ENCODE results near the gene EPN2.
A peak's percentile ranks its signal among the peaks of the same experiment; 100 is the strongest.
"Not testable (repeated sequence)": the region's sequence is repeated elsewhere in the genome, so short reads cannot be mapped to it uniquely, and the experiment has no call there.

The EPN2 gene

DNA sequence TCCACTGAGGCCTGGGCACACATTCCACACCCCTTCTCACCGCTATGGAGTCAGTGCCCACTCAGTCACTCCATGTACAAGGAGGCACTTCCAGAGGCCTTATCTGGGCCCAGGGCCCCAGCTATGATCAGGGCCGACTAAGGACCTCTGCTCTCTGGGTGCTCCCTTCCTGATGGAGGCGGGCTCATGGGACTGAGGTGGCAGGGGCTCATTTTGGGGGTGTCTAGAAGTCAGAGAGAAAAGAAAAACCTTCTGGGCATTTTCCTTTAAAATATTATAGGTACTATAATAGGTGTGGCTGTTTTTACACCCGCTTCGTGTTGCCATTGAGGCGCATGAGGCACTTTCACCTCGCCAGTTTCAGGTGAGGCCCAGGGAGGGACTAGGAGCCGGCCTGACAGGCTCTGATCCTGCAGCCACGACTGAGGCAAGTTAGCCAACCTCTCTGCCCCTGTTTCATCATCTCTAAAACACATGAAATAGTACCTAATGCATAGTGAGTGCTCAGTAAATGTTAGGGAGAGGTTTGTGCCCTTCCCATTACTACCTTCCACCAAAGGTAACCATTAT lies 111.0 kb downstream of the EPN2 start:
- DNase-seq = no peak

DNA sequence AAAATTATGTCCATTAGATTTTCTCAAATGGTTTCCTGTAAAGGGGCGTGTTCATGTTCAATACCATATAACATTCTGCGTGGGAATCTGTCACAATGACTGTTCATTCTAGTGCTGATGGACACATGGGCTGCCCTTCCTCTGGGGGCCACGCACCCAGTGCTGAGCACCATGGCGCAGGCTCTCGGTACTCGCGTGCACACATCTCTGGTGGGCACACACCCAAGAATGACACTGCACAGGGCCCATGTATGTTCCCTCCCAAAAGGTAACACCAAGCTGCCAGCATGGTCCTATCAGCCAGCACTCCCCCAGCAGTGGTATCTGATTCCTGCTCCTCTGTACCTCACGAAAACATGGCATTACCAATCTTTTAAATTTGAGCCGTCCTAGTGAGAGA lies 111.6 kb downstream of the EPN2 start:
- no peak for DNase-seq

DNA sequence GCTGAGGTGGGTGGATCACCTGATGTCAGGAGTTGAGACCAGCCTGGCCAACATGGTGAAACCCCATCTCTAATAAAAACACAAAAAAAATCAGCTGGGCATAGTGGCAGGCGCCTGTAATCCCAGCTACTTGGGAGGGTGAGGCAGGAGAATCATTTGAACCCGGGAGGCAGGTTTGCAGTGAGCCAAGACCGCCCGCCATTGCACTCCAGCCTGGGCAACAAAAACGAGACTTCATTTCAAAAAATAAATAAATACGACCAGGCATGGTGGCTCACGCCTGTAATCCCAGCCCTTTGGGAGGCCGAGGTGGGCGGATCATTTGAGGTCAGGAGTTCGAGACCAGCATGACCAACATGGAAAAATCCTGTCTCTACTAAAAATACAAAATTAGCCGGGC lies 116.2 kb downstream of the EPN2 start:
- DNase-seq = not testable (repeated sequence)

DNA sequence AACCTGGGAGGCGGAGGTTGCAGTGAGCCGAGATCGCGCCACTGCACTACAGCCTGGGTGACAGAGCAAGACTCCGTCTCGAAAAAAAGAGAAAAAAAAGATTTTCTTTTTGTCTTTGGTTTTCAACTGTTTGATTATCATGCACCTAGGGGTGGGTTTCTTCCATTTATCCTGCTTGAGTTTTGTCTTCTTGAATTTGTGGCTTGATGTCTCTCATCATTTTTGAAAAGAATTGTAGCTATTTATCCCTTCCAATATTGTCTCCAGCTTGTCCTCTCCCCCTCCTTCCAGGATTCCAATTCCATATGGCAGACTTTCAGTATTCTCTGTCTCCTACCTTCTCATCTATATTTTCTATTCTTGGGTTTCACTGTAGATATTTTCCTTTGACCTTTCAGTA lies 117.6 kb downstream of the EPN2 start:
- no peak for DNase-seq

DNA sequence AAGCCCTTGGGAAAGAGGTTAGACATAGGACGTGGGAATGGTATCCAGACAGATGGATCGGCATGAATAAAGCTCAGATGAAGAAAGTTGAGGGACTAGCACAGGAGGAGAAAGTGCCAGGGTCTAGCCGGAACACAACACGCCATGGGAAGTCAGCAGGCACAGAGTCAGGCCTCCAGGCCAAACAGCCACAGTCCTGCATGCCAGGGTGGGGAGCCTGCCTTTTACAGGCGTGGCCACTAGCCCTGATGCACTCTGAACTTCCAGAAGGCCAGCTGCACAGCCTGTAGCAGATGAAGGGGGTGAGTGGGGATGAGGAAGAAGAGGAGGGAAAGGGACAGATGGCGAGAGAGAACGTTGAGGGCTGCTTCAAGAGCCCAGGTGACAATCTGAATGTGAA lies 120.2 kb downstream of the EPN2 start:
- DNase-seq = no peak

DNA sequence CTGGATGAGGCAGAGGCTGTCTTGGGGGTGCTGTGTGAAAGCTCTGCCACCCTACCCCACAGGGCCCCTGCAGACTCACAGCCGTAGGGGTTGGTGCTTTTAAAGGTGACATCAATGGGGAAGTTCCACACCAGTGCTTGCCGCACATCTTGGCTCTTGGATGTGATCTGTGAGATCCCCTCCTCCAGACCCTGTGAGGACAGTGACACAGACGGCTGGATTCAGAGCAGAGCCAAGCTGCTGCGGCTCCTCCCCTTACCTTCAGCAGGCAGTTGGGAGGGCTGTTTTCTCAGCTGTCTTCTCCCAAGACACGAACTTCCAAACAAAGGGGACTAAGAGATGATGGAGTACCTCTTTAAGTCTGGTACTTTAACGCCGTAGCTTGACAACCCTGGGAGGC lies 120.6 kb downstream of the EPN2 start:
- no peak for DNase-seq

DNA sequence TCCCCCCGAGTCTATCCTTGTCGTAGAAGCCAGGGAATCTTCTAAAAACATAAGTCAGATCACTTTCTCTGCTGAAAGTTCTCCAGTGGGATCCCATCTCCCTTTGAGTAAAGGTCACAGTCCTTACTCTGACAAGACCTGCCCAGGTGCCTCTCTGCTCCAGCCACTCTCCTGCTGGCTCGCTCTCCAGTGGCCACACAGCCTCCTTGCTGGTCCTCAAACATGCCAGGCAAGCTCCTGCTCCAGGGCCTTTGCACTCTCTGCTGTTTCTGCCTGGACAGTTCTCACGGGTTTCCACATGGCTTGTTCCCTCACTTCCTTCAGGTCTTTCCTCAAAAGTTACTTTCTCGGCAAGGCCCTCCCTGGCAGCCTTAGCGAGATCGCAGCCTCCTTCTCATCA lies 122.0 kb downstream of the EPN2 start:
- DNase-seq = no peak

DNA sequence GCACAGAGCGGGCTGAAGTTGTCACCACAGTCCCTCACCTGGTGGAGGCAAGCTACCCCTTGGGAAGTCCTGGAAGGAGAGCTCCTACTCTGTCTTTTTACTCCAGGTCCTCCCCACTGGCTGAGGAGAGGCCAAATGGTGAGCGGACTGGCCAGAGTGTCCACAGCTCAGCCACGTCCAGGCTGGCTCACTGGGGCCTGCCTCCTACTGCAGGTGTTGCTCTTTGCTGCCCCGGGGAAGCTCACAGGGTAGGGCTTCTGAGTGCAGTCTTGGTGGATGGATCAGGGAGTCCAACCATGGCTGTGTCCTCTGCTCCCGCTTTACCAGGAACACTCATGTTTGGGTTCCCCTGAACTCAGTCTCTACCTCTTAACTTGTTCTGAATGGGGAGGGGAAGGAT lies 122.7 kb downstream of the EPN2 start:
- no peak for DNase-seq

DNA sequence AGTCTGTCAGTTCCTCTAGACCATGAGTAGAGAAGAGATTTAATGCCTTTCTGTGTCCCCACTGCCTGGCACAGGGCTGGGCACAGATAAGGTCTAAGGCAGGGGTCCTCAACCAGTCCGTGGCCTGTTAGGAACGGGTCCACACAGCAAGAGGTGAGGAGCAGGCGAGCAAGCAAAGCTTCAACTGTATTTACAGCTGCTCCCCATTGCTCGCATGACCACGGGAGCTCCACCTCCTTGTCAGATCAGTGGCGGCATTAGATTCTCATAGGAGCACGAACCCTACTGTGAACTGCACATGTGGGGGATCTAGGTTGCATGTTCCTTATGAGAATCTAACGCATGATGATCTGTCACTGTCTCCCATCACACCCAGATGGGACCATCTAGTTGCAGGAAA lies 123.6 kb downstream of the EPN2 start:
- no peak for DNase-seq

DNA sequence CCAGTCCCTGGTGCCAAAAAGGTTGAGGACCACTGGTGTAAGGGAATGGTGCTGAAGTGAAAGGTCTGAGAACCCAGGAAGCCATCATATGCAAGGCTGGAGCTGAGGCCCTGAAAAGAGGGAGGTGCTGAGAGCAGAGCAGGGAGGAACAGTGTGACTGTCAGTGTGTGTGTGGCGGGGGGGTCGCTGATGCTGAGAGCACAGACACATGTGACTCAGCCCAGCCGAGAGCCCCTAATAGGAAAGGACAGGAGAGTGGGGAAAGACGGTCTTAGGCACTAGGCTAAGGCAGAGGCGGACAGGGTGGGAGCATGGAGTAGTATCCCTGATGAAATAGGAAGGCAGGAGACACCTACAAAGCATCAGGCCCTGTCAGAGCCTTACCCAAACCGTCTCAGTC lies 124.2 kb downstream of the EPN2 start:
- no peak for DNase-seq

DNA sequence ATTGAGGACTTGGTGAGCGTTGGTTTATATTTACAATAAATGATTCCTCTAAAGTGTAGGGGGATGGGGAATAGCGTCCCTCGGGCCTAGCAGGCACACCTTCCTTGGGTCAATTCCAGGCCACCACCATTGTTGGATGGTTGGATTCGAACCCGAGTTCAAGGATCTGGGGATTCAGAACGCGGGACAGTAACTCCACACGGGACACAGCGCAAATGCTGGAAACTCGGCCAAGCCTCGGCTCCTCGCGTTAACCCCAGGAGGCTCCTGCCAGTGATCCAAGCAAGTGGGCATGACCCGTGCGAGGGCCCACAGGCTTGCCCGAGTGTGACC lies 124.7 kb downstream of the EPN2 start:
- no peak for DNase-seq

DNA sequence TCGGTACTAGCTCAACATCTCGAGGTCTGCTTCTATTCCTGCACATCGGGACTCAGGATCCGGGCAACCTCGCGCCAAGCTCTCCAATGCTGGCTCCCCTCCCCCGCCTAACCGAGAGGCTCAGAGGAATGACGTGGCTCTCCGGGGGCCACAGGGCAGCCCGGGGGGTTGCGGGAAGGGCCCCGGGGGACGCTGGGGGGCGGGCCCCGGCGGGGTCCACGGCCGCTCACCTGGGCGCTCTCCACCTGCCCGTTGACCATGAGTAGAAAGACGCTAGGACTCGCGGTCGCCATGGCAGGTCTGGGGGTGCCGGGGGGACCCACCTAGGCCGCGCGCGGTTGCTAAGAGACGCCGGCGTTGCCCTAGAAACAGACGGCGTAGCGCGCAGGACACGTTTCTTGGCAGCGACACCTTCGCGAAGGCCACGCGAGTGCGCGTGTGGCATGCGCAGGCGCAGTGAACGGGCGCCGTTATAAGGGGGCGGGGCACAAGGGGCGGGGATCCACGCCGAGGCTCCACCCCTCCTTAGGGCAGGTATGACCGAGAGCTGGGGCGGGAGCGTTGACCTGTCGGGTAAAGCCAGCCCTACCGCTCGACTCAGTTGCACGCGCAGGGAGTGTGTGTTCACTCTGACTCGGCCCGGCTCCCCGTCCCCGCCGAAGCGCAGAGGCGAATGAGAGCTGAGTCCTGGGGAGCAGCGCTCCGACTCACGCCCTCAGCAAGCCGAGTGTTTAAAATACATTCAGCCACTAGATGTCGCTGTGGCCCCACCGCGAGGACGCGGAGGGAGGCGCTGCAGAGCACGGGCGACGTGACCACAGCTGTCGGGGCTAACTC lies 125.3 kb downstream of the EPN2 start, which contains the start of gene B9D1:
Gene B9D1 (minus strand): TSS at position 447 of the 837 bp plus-strand sequence. CDS start 154 bp downstream, at position 293.
- peak; percentile 95 to 96 for DNase-seq

DNA sequence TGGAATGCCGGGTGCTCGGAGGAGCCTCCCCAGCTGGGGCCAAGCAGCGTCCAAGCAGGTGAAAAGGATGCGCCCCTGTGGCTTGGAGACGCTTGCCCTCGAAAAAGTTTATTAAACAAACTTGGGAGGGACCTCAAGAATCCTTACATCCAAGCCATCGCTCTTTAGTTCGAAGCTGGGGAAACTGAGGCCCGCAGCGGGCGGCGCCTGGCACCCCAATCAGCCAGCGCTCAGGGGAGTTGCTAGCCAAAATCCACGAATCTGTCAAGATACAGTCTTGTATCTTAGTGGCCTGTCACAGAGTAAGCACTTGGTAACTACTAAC lies 125.9 kb downstream of the EPN2 start:
- no peak for DNase-seq

DNA sequence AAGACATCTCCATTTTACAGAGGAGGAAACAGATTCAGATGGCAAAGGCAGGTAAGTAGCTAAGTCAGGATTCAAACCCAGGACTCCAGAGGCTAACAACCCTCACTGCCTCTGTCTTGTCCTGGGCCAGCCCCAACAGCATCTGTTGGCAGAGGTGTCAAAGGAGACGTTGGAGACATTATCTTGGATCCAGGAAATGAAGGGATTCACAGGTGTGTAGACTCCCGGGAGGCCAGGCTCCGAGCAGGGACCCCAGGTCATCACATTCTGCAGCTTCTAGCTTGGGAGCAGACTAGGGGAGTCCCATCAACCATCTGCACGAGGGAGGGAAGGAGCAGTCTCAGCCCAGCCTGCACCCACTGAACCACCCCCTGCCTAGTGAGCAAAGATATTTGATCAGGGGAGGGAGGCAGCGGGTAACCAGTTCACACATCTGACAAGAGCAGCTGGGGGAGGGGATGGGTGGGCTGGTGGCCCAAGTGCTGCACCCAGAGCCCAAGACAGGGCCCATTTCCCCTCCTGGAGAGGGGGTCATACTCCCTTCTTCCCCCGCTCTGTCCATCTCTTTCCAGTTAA lies 126.4 kb downstream of the EPN2 start:
- no peak for DNase-seq

DNA sequence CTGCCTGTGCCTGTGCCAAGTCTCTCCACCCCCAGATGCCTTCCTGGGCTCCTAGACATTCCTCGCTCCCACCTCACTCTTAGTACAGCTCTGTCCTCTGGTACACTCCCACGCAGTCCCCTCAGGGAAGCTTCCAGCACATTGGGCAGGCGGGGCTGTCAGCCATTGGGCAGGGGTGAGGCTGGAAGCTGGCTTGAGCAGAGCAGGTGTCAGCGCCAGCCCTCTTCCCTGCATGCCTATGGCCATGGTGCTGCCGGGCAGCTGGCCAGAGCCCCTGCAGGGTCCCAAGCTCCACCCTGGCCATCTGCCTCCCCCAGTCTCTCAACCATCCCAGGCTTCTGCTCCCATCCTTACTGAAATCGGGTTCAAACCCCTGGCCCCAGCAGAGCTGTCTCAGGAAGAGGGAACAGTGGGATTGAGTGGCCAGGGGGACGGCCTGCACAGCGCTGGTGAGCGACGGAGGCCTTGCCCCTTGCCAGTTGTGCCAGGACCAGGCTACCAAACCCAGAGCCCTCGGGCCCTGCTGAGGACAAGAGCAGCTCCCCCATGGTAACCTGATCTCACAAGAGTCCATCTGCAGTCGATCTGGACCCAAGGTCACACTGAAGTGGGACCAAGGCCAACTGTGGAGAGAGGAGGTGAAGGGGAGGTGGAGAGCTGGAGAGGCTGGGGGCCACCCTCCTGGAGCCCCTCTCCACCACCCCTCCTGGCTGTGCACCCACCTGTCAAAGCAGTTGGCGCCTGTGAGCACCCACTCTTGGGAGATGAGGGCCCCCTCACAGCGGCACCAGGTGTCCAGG lies 127.7 kb downstream of the EPN2 start:
- DNase-seq = peak; percentile 58 to 76

DNA sequence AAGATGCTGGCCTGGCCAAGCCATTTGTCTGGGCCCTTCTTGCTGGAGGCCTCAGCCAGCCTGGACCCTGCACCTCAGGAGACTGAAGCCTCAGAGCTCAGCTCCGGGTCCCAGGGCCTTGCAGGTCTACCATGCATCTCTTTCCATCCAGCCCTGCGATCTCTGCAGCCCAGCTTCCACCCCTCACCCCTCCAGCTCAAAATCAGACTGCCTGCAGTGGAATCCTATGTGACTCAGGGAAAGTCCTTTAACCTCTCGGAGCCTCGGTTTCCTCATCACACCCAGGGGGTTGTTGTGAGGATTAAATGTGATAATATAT lies 128.3 kb downstream of the EPN2 start:
- DNase-seq = no peak

DNA sequence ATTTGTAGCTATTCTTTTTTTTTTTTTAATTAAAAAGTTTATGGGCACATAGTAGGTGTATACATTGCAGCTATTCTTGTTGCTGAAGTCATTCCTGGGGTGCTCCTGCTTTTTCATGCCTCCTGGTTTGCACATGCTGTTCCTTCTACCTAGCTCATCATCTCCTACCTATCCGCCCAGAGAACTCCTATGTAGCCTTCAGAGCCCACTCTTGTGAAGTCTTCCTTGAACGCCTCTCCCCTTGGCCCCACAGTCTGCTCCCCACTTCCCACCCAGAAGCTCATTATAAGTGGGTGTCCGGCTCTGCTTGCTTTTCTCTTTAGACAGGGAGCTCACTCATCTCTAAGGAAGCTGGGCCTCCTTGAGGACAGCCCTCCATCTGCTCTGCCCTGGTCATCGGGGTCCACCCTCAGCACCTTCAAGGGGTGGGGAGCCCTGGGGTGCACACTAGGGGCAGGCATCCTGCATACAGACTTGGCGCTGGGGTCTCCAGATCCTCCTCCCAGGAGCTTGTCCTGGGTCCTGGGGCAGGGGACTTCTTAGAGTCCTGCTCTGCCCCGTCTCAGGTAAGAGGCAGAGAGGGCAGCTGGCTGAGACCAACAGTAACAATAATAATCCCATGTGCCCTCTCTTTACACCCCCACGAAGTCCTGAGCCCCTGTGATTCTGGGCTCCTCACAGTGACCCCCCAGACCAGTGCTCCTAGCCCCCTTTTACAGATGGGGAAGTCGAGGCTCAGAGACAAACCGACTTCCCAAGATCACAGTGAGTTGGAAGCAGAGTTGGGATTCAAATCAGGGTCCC lies 128.9 kb downstream of the EPN2 start:
- DNase-seq = no peak

DNA sequence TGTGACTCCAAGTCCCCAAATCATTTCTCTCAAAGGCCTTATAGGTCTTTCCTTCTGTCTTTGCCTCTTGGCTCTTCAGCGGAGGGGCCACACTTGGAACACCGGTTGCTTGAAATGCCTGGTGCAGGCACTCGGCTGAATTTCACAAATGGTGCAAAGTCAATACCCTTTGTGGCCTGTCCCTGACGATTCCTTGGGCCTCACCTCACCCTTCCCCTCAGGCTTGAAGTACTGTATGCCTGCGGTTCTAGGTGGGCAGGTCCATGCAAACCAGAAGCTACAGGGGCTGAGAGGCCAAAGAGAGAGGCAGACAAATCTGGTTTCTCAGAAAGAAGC lies 129.4 kb downstream of the EPN2 start:
- DNase-seq = no peak

DNA sequence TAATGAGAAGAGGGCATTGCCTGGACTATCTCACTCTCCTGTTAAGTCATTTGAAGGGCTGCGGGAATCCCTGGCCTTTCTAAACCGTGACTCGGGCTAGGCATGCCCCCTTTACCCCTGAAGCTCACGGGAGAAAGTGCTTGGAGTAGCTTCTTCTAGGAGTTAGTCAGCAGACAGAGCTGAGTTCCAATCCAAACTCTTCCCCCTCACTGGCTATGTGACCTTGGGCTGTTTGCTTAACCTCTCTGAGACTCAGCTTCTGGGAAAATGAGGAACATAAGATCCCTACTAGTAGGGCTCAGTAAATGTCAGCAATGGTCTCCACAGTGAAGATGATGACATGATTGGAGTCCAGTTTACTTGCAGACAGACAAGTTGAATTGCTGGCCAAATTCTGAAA lies 131.1 kb downstream of the EPN2 start:
- DNase-seq = no peak

DNA sequence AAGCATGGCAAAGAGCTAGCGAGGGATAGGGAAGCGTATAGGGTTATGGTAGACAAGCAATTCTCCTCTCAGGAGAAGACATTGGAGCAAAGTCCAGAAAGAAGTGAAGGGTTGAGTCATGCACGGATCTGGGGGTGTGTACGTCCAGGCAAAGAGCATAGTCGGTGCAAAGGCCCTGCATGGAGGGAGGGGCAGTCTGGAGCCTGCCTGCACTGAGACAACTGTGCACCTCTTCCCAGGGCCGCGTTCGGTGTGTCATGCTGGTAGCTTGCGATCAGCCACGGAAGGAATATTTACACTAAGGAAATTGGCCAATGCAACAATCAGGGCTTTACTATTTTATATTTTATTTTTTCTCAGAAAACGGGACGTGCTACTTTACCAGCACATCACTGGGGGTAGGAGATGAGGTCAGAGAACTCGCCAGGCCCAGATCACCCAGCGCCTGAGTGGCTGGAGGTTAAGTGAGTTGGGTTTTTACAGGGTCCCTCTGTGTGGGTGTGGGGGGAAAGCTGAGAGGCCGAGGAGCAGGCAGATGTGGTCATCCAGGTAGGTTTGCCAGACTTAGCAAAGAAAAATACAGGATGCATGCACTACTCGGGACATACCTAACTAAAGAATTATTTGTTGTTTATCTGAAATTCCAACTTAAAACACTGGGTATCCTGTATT lies 132.1 kb downstream of the EPN2 start:
- no peak for DNase-seq

DNA sequence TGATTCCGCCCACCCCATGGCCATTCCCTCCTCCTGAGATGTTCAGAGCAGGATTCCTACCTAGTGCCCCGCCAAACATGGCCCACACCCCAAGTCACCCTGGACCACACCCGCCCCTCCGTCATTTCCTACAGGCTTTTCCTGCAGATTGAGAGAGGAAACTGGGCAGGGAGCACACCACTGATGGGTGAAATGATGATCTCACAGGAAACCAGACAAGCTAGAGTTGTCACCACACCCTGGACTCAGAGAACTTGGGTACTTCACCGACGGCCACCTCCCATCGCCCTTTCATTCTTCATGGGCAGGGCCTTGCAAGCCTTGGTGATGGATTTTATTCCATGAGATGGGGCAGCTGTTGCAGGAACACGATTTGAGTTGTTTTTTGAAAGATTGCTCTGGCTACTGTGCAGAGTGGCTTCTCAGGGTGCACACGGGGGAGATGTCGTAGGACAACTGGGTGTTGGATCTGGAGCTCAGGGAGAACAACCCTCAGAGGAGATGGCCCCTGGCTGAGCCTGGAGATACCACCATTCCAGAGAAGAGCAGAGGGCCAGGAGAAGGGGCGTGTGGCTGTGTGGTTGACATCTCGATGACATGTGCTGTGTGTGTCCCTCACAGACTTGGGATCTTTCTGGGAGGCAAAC lies 132.8 kb downstream of the EPN2 start:
- no peak for DNase-seq

DNA sequence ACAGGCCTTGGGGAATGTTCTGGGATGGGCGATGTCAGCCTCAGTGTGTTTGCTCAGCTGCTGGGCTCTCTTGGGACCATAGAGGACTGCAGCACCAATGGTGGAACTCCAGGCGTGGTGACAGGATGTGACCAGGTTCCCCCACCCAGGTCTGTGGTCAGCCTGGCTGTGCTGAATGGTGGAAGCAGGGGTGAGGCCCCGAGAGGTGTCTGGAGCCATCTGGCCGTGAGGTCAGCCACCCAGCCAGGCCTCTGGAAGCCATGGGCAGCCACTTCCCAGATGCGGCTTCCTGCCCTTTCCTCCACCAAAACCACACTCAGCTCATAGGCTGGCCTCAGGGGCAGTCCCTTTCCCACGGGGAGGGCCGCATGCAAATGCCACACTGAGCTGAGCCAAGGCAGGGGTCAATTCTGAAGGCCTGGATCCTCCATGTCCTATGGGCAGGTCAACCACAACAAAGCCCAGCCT lies 133.4 kb downstream of the EPN2 start:
- DNase-seq = peak; percentile 84 to 91
